Muscle of arm (tissue), 12 donors: ENCODE results near the gene STK4. TPM values are rescaled to one million over a fixed set of nuclear protein-coding genes. Genes with fewer than 3 reads are reported as not detected.

Source experiments
- DNase-seq: peaks from one replicate; pipeline ENCODE4 v3.0.0-alpha.2; 2013
- polyA plus RNA-seq, 12 donors: library from polyadenylated mRNA; unstranded; fragments of 120-200 nt; gene quantifications; one replicate each; pipeline ENCODE4 v1.2.1, GENCODE V29; 2013; ENCODE audit not compliant: insufficient read length in 12 of 12

Gene STK4
- polyA plus RNA-seq, 12 donors, result 8.0 to 19.5 (median 11.2) TPM; not detected in 1

GRCh38 chr20:44950368-44950767, 15.9 kb upstream of the STK4 start:
- no peak for DNase-seq

GRCh38 chr20:44952731-44953130, 13.6 kb upstream of the STK4 start:
- DNase-seq, result no peak

DNA sequence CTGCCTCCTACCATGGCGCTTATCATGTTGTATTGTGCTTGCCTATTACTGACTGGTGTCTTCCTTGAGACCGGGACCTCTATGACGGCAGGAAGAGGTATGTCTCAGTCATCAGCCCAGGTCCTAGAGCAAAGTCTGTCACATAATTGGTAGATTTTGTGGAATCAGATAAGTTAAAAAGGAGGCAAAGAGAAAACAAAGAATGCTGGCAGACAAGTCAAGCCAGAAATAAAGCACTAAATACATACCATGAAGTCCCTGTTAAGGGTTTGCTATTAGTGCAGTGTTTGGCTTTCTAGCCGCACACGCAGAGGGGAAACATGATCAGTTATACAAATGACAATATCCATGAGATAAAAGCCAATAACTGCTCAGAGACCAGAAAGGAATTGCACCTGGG, 12.1 kb upstream of the STK4 start:
- no peak for DNase-seq

- DNase-seq, result no peak
These were observed 11.0 kb upstream of the STK4 start for GRCh38 chr20:44955270-44955669.

DNA sequence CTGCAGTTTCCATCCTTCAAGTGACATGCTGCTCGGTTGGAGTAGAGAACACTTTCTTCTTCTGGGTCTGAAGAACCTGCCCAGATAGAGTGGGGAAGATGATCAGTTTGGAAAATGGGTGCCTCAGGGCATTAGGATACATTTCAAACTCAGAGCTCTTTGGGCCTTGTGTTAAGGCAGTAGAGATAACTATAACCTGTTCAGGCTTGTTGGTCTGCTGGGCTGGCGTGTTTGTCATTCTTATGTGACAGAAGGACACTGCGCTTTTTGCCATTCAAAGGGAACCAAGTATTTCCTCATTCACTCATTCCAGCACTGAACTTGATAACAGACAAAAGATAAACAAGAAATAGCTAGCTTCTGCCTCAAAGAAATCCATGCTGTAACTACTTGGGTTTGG, 9.9 kb upstream of the STK4 start:
- DNase-seq, result no peak

DNA sequence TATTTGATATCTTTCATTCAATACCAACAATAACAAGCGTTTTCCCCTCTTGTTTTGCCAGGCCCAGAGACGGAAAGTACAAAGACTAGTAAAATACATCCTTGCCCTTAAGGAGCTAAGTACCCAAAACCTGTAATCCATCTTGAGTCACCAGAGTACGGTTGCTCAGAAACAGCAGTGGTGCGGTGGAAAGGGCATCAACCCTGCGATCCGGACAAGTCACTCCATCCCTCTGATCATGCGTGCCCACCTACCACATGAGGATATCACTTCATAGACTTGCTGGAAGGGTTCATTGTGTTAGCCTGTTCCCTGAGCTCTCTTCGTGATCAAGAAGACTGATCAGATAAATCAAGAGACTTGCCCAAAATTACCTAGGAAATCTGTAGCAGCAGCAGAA, 8.0 kb upstream of the STK4 start:
- DNase-seq, result no peak

GRCh38 chr20:44959082-44959637, 7.2 kb upstream of the STK4 start:
- DNase-seq, result peak; percentile 23

- peak; percentile 16 for DNase-seq
These were observed 6.6 kb upstream of the STK4 start for GRCh38 chr20:44959638-44960102.

DNA sequence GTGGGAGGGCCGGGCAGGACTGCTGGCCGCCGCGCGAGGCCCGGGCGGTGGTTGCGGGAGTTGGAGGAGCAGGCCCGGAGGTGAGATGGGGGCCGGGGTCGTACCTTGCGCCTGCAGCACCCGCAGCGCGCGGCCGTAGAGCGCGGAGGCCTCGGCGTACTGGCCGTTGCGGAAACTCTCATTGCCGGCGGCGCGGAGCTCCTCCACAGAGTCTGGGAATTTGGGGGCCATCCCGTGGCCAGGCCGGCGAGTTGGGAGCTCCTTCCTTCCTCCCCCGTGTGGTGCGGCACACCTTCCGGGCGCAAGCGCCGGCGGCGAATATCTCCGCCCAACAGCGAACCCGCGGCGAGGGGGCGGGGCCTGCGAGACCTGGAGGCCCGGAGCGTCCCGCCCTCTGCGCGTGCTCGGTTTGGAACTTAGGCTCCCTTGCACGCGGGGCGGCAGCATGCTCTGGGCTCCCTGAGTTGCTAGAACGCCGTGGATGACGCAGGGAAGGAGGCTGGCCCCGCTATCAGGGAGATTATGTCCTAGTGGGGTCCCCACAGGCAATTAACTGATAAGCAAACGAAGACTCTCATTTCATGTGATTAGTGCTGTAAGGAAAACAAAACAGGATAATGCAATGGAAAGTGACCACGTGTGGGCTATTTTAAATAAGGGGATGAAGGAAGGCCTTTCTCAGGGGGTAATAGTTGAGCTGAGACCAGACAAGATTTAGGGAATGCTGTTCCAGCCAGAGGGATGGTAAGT, 6.0 kb upstream of the STK4 start, which contains the start of gene TOMM34:
TOMM34 (minus strand) TSS at position 295 of the 750 bp plus-strand sequence; CDS start at position 231, 64 bp downstream.
- DNase-seq, result peak; percentile 92

DNA sequence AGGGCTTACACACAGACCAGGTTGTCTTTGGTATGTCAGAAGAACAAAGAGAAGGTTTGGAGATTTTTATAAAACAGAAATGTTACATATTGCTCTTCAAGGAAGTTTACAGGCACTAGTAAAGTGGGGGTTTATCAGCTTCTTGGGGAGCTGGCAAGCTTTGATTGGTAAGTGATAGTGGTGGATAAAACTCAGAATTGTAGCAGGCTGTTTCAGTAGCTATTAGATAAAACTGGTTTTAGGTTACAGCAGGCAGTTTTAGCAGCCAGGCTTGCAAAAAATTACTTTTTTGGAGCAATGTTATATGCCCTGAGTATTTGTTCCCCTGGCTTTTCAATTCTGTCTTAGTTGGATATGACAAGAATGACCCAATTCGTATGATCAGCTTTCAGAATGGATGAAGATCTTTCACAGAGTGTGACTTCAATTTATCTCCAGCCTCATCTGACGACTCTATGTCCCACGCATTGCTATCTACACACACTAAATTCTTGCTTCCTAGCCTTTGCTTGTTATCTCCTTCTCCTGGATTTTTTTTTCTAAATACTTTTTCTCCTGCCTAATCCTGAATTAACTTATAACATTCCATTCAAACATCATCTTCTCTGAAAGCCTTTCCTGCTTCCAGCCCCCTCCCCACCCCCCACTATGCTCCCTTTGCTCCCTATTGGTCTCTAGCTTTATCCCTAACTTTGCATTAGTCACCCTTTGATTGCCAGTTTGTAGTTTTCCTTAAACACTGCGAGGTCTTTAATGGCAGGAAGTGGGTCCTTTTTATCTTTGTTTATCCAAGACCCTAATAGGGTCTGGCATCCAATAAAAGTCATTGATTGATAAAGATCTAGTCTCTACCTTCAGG, 5.1 kb upstream of the STK4 start:
- DNase-seq, result no peak

DNA sequence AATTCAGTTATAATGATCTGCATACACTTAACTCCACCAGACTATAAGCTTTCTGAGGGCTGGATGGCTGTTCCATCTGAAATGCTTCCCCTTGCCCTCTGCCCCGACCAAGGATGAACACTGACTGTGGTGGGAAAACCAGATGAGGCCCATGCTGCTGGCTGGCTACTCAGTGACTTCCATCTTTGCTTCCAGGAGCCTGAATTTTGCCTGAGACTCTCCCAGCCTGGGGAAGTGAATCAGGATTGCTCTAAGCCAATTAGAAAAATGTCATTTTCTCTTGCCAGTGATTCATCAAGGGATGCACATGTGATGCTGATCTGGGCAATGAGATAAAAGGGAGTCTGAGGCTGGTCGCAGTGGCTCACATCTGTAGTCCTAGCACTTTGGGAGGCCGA, 4.4 kb upstream of the STK4 start:
- DNase-seq, result no peak

GRCh38 chr20:44962483-44962882, 3.8 kb upstream of the STK4 start:
- no peak for DNase-seq

DNA sequence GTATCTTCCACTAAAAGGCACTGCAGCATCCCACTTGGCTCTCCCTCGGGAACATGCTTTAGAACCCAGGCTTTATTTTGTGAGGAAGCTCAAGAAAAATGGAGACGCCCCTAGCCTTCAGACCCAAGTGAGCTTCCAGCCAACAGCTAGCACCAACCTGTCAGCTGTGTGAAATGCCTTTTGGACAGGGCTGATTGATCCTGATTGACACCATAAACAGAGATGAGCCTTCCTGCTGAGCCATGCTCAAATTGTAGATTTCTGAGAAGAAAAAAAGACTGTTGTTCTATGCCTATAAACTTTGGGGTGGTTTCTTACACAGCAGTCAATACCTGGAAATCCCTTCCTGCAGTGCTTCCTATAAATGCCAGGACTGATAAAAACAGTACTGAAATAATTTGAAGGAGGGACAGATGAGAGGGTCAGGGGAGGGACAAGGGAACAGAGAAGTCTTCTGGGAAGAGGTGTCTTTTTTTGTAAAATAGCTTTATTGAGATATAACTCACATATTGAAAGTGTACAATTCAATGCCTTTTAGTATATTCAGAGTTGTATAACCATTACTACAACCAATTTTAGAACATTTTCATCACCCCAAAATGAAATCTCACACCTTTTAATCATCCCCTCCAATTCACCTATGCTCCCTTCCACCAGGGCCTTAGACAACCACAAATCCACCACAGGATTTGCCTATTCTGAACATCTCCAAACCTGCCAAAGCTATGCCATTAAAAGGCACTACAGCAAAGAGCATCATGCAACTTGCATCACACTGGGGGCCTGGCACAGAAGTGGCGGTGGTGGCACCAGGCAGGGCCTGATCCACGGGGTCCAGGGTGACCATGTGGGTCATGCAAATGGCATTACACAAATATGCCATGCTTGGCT, 2.7 kb upstream of the STK4 start:
- no peak for DNase-seq

- no peak for DNase-seq
These were observed 672 bp upstream of the STK4 start for GRCh38 chr20:44965651-44966029.

DNA sequence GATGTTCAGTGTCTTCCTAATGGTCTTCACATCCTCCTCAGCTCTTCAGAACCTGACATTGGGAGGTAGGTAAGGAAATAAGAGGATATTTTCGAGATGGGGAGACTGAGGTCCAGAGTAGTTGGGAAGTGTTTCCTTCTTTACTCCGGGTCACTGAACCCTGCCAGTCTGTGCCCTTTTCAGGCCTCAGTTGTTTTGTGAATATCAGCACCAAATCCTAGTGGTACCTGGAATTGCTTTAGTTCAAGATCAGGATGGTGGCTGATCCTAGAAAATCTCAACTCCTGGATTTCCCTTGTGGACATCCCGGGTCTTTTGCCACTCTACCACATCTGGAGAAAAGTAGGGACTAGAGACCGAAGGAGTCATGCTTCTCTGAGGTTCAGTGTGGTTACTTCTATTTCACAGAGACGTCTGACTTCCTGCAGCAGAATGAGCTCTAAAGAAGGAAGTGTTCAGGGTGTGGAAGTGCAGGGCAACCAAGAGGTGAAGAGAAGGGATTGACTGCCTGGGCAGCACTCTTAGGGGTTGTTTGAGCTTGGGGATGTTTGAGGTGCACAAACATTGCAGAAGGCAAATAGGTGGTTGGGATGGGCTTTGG, 995 bp downstream of the STK4 start:
- no peak for DNase-seq

DNA sequence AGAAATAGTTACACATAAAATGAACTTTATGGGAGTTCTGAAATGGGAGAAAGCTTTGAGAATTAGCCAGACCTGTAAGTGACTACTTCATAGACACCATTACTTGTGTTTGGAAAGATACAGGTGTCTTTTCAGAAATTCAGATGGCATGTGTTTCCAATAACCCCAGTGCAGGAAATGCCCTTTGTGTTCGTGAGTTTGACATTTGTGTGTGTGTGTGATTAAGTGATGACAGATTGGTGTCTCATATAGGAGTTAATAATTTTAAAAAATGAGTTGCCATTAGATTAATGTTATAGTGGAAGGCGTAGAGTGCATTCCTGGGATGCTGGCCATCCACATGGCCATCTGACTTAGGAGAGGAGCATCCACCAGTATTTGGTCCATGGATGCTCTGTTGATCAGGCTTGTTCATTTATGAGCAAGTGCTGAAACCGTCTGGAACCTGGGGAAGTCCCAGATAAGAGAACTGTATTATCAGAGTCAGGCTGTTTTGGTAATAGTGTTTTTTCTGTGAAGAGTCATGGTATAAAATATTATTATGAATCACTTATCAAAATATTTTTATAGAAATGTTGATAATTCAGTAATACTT, 3.1 kb downstream of the STK4 start:
- DNase-seq, result no peak

DNA sequence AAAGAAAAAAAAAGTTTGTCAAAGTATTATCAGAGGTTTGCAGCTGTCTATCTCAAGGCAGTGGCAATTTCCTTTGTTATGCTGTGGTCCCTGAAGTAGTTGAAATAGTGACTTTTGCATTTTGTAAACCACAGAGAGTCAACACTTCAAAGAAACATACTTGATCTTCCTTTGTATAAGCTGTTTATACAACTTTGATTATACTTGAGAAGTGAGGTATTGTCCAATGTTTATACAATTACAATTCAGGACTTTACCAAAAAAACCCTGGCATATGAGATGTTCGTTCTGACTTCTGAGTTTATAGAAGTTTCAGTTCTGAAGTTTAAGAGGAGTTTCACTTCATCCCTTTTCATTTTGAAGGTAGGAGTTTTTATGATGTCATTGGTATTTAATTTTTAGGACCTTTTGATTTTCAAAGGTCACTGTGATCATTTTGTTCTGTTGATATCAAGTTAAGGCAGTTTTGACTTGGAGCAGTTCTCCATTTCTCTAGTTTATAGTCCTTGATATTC, 4.0 kb downstream of the STK4 start:
- no peak for DNase-seq

DNA sequence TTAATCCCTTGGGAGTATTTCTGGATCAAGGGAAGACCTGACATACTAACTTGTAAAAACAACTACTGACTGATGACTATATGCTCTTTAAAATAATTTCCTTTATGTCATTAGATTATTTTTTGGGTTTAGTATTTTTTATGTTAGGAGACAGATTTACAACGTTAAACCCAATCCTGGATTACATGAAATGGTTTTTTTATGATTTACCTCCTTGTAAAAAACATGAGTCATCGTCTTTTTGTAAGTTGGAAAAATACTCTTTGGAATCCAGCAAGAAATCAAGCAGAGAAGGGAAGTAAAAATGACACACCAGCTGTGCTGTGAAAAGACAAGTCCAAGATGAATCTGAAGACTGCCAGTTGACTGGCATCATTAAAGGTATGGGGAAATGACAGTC, 6.7 kb downstream of the STK4 start:
- DNase-seq, result no peak

- no peak for DNase-seq
These were observed 10.4 kb downstream of the STK4 start for GRCh38 chr20:44976698-44977097.

DNA sequence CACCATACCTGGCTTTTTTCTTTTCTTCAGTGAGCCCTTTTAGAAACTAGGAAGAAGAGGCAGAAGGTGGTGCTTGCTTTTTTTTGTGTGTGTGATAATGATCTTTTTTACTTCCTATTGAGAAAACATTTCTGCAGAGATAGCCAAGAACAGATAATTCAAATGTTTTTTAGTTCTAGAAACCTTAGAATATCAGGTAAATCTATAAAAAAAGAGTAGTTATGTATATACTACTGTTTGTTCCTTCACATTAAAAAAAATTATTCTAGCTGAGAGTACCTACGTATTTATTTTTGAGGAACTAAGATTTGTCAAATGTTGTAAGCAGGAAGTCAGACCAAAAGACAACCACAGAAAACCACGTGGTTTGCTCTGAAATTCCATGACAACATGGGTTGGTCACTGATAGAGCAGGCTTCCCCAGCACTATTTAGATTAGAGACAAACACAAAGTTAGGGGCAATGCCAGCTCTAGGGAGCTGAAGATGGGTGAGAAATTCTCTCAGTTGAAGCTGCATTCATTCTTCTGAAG, 12.8 kb downstream of the STK4 start:
- no peak for DNase-seq
